ENCODE measurements around the gene KLHL5. TPM values are rescaled to one million over a fixed set of nuclear protein-coding genes. Genes with fewer than 3 reads are reported as not detected.

KLHL5 gene
- polyA plus RNA-seq, 1 donor from 2014 or later, result 33.8 TPM

DNA sequence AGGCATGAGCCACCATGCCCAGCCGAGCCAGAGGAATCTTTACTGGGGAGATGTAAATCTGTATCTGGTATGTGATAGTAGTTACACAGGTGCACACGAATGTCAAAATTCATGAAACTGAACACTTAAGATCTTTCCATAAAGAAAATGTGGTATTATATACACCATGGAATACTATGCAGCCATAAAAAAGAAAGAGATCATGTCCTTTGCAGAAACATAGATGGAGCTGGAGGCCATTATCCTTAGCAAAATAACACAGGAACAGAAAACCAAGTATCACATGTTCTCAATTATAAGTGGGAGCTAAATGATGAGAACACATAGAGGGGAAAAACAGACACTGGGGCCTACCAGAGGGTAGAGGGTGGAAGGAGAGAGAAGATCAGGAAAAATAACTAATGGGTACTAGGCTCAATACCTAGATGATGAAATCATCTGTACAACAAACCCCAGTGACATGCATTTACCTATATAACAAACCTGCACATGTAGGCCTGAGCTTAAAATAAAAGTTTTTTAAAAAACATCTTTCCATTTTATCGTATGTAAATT lies 37.6 kb upstream of the KLHL5 start:
- no peaks in the 10 kb centered on the region for H4K20me1 ChIP-seq (ENCODE audit: insufficient read depth)
- no peak overlapping the region for H2AFZ ChIP-seq (ENCODE audit: low read depth, low read length)
- no peak overlapping the region for H3K4me2 ChIP-seq (ENCODE audit: low read length)
- no peak overlapping the region for H3K27ac ChIP-seq (ENCODE audit: low read length)
- no peak overlapping the region for H3K4me3 ChIP-seq (ENCODE audit: low read length)
- no peaks in the 10 kb centered on the region for H3K9me3 ChIP-seq (ENCODE audit: low read length)
- H3K79me2 ChIP-seq (replicated peaks; ENCODE audit: insufficient read depth, low read length), result no peaks in the 10 kb centered on the region
- no peak overlapping the region for H3K9ac ChIP-seq (ENCODE audit: low read length)
- no peaks in the 10 kb centered on the region for H3K9me2 ChIP-seq (ENCODE audit: insufficient read depth, low read length)
- H3F3A ChIP-seq (ENCODE audit: insufficient read depth, low read length, poor library complexity, severe bottlenecking), result no peaks in the 10 kb centered on the region
- H3K27me3 ChIP-seq (ENCODE audit: insufficient read depth, low read depth, low read length), result no peaks in the 10 kb centered on the region
- no peak for TF ChIP-seq TAF1 (IDR thresholded peaks at IDR 0.05; ENCODE audit: low read depth)
- no peak for TF ChIP-seq POLR2AphosphoS5 (IDR thresholded peaks at IDR 0.05)
- TF ChIP-seq EZH2 (IDR thresholded peaks at IDR 0.05; ENCODE audit: borderline replicate concordance, insufficient read depth, low read length, poor library complexity, severe bottlenecking), result no peak
- no peaks in the 10 kb centered on the region for H3K36me3 ChIP-seq (ENCODE audit: insufficient read depth, low read length)

DNA sequence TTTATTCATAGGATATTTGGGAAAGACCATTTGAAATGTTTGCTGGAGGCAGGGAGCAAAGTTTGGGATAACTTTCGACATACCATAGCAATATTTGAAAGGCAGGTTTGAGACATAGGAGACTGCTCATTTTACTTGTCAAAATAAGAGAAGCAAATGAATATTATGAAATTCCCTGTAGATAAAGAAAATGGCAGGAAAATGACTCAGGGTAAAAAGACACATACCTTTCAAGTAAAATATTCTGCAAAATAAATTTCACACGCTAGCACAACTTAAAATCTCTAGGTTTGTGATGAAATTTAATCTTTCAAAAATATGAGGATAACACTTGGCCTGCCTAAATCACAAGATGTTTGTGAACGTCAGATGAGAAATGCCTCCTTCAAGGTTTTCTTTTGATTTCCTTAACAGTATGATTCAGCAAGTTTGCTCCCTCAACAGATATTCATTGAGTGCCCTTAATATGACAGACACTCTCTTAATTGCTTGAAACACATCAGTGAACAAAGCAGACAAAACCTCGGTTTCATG lies 36.4 kb upstream of the KLHL5 start:
- Histone ChIP-seq H3K27me3 (ENCODE audit: insufficient read depth, low read depth, low read length) (no peaks in the 10 kb centered on the region), H3K79me2 (replicated peaks; ENCODE audit: insufficient read depth, low read length) (no peaks in the 10 kb centered on the region), H3K4me2 (ENCODE audit: low read length) (no peak overlapping the region), H3K9me2 (ENCODE audit: insufficient read depth, low read length) (no peaks in the 10 kb centered on the region), H3K4me3 (ENCODE audit: low read length) (no peak overlapping the region), H3F3A (ENCODE audit: insufficient read depth, low read length, poor library complexity, severe bottlenecking) (no peaks in the 10 kb centered on the region), H3K27ac (ENCODE audit: low read length) (no peak overlapping the region), H3K9me3 (ENCODE audit: low read length) (no peaks in the 10 kb centered on the region), H3K36me3 (ENCODE audit: insufficient read depth, low read length) (no peaks in the 10 kb centered on the region), H3K9ac (ENCODE audit: low read length) (no peak overlapping the region), H4K20me1 (ENCODE audit: insufficient read depth) (no peaks in the 10 kb centered on the region), H2AFZ (ENCODE audit: low read depth, low read length) (no peak overlapping the region)
- no peak for TF ChIP-seq MXI1 (conservative IDR thresholded peaks at IDR 0.05; ENCODE audit: poor library complexity, severe bottlenecking)
- TF ChIP-seq, protein P1, sequence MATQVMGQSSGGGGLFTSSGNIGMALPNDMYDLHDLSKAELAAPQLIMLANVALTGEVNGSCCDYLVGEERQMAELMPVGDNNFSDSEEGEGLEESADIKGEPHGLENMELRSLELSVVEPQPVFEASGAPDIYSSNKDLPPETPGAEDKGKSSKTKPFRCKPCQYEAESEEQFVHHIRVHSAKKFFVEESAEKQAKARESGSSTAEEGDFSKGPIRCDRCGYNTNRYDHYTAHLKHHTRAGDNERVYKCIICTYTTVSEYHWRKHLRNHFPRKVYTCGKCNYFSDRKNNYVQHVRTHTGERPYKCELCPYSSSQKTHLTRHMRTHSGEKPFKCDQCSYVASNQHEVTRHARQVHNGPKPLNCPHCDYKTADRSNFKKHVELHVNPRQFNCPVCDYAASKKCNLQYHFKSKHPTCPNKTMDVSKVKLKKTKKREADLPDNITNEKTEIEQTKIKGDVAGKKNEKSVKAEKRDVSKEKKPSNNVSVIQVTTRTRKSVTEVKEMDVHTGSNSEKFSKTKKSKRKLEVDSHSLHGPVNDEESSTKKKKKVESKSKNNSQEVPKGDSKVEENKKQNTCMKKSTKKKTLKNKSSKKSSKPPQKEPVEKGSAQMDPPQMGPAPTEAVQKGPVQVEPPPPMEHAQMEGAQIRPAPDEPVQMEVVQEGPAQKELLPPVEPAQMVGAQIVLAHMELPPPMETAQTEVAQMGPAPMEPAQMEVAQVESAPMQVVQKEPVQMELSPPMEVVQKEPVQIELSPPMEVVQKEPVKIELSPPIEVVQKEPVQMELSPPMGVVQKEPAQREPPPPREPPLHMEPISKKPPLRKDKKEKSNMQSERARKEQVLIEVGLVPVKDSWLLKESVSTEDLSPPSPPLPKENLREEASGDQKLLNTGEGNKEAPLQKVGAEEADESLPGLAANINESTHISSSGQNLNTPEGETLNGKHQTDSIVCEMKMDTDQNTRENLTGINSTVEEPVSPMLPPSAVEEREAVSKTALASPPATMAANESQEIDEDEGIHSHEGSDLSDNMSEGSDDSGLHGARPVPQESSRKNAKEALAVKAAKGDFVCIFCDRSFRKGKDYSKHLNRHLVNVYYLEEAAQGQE (IDR thresholded peaks at IDR 0.05; ENCODE audit: borderline replicate concordance), result no peak
- TF ChIP-seq CTCF (IDR thresholded peaks at IDR 0.05; ENCODE audit: poor library complexity, severe bottlenecking), result no peak
- no peak for TF ChIP-seq SMC3 (conservative IDR thresholded peaks at IDR 0.05; ENCODE audit: poor library complexity)
- no peak for TF ChIP-seq RAD21 (conservative IDR thresholded peaks at IDR 0.05)
- TF ChIP-seq EP300 (conservative IDR thresholded peaks at IDR 0.05; ENCODE audit: poor library complexity, severe bottlenecking), result no peak
- TF ChIP-seq POLR2AphosphoS5 (IDR thresholded peaks at IDR 0.05), result no peak
- TF ChIP-seq EZH2 (IDR thresholded peaks at IDR 0.05; ENCODE audit: borderline replicate concordance, insufficient read depth, low read length, poor library complexity, severe bottlenecking), result no peak
- no peak for TF ChIP-seq TAF1 (IDR thresholded peaks at IDR 0.05; ENCODE audit: low read depth)

Data from neural cell (in vitro differentiated cells).